NCI-H2029 treated with DMSO at 0.1 percent for 48 hours (cell line): ENCODE results near the gene SGK1.
"Not testable (repeated sequence)": the region's sequence is repeated elsewhere in the genome, so short reads cannot be mapped to it uniquely, and the experiment has no call there.

Source experiments
- DNase-seq: peaks from one replicate; lab custom pipeline; 2025; lab: John Stamatoyannopoulos, UW

The SGK1 gene

GRCh38 chr6:134328138-134328537, 10.2 kb upstream of the SGK1 start:
- no peak for DNase-seq

- not testable (repeated sequence) for DNase-seq
These were observed 8.3 kb upstream of the SGK1 start for GRCh38 chr6:134326192-134326591.

GRCh38 chr6:134324766-134325165, 6.9 kb upstream of the SGK1 start:
- DNase-seq, result no peak

GRCh38 chr6:134324141-134324540, 6.2 kb upstream of the SGK1 start:
- DNase-seq, result no peak

- DNase-seq, result no peak
These were observed 5.8 kb upstream of the SGK1 start for GRCh38 chr6:134323698-134324097.

GRCh38 chr6:134323294-134323693, 5.4 kb upstream of the SGK1 start:
- no peak for DNase-seq

- no peak for DNase-seq
These were observed 4.3 kb upstream of the SGK1 start for GRCh38 chr6:134322216-134322615.

GRCh38 chr6:134321246-134321645, 3.3 kb upstream of the SGK1 start:
- DNase-seq, result no peak

GRCh38 chr6:134319686-134320085, 1.8 kb upstream of the SGK1 start:
- not testable (repeated sequence) for DNase-seq

- no peak for DNase-seq
These were observed 1.0 kb upstream of the SGK1 start for GRCh38 chr6:134318974-134319281.

- no peak for DNase-seq
These were observed 493 bp upstream of the SGK1 start for GRCh38 chr6:134318236-134318973.

GRCh38 chr6:134316733-134317431, 1.0 kb downstream of the SGK1 start:
- DNase-seq, result no peak

- no peak for DNase-seq
These were observed 1.9 kb downstream of the SGK1 start for GRCh38 chr6:134315974-134316441.

GRCh38 chr6:134315189-134315588, 2.7 kb downstream of the SGK1 start:
- no peak for DNase-seq

- DNase-seq, result no peak
These were observed 3.7 kb downstream of the SGK1 start for GRCh38 chr6:134314006-134314821.

- no peak for DNase-seq
These were observed 5.8 kb downstream of the SGK1 start for GRCh38 chr6:134312038-134312660.

- DNase-seq, result no peak
These were observed 7.1 kb downstream of the SGK1 start for GRCh38 chr6:134310817-134311216.

GRCh38 chr6:134309983-134310605, 7.8 kb downstream of the SGK1 start:
- DNase-seq, result no peak

- DNase-seq, result no peak
These were observed 8.7 kb downstream of the SGK1 start for GRCh38 chr6:134309227-134309626.

- DNase-seq, result no peak
These were observed 9.1 kb downstream of the SGK1 start for GRCh38 chr6:134308800-134309199.

GRCh38 chr6:134307870-134308269, 10.0 kb downstream of the SGK1 start:
- no peak for DNase-seq

GRCh38 chr6:134307075-134307474, 10.8 kb downstream of the SGK1 start:
- no peak for DNase-seq
